Panc1 (cell line): Measurements from ENCODE around the gene ANAPC1. TPM values are rescaled to one million over a fixed set of nuclear protein-coding genes. Genes with fewer than 3 reads are reported as not detected.
A peak's percentile ranks its signal among the peaks of the same experiment; 100 is the strongest.

Experiments used
- ATAC-seq: fragments of 200-7000 bp; cut with Tn5 transposase; 2 replicates; pipeline ENCODE4 v1.9.1; 2020; ENCODE audit warnings: mild to moderate bottlenecking, moderate library complexity
- Bru-seq: library from RNA; stranded (reverse); fragments of 400-500 nt; gene quantifications from one replicate; lab custom pipeline; 2021; lab: Mats Ljungman, UMichigan
- BruChase-seq, 2 experiments: library from RNA; stranded (reverse); fragments of 400-500 nt; gene quantifications; one replicate each; lab custom pipeline; 2021; lab: Mats Ljungman, UMichigan
- BruUV-seq: library from RNA; stranded (reverse); fragments of 400-500 nt; replicated peaks from 2 replicates; lab custom pipeline; 2021; lab: Mats Ljungman, UMichigan
- CTCF ChIA-PET: fragments of 300-600 bp; sonication (Branson Sonifier 250); formaldehyde crosslinking; loops from one replicate; lab custom pipeline; 2022; ENCODE audit warnings: antibody characterized with exemption; lab: Charles Lee
- POLR2A ChIA-PET: fragments of 300-600 bp; sonication (Branson Sonifier 250); formaldehyde crosslinking; loops from one replicate; lab custom pipeline; 2022; ENCODE audit warnings: antibody characterized with exemption; lab: Charles Lee
- DNase-seq: peaks from one replicate; pipeline ENCODE4 v3.0.0-alpha.2; 2010; ENCODE audit warnings: low read depth, low spot score
- H3K27ac ChIP-seq: 2 replicates; pipeline ENCODE4 v1.5.1; 2011; ENCODE audit warnings: mild to moderate bottlenecking, low read length, inconsistent platforms
- H3K27me3 ChIP-seq: fragments of 200-500 bp; sonication (Bioruptor generic); 2 replicates; pipeline ENCODE4 v1.6.0; 2014; ENCODE audit warnings: low read length, inconsistent platforms; ENCODE audit not compliant: control insufficient read depth, insufficient read depth
- H3K36me3 ChIP-seq: fragments of 200-500 bp; sonication (Bioruptor generic); 2 replicates; pipeline ENCODE4 v1.5.1; 2014; ENCODE audit warnings: inconsistent platforms, mild to moderate bottlenecking, low read length, moderate library complexity; ENCODE audit not compliant: control insufficient read depth, insufficient read depth
- H3K4me1 ChIP-seq: 2 replicates; pipeline ENCODE4 v1.5.1; 2011; ENCODE audit warnings: inconsistent platforms, mild to moderate bottlenecking, low read length, moderate library complexity; ENCODE audit not compliant: control insufficient read depth, insufficient read depth
- H3K4me3 ChIP-seq, 2 experiments: 2 replicates each; pipeline ENCODE4 v1.5.1; 2011 to 2012; ENCODE audit warnings: low read depth in 2 of 2, low read length in 2 of 2, mild to moderate bottlenecking in 2 of 2, inconsistent platforms in 1 of 2, moderate library complexity in 1 of 2
- H3K9me3 ChIP-seq: fragments of 200-500 bp; sonication (Bioruptor generic); 2 replicates; pipeline ENCODE4 v1.5.1; 2014; ENCODE audit warnings: low read depth, mild to moderate bottlenecking, inconsistent platforms, low read length, moderate library complexity; ENCODE audit not compliant: control insufficient read depth, insufficient read depth
- POLR2AphosphoS5 ChIP-seq: IDR thresholded peaks from 2 replicates; pipeline ENCODE4 v1.6.1; 2012; ENCODE audit warnings: mild to moderate bottlenecking, low read depth, low read length, moderate library complexity
- SIN3A ChIP-seq: IDR thresholded peaks from 2 replicates; pipeline ENCODE4 v1.6.1; 2012; ENCODE audit warnings: low read depth, mild to moderate bottlenecking, low read length, moderate library complexity, borderline replicate concordance; ENCODE audit not compliant: insufficient read depth
- TCF7L2 ChIP-seq: IDR thresholded peaks from 2 replicates; pipeline ENCODE4 v1.6.1; 2011; ENCODE audit warnings: mild to moderate bottlenecking, low read depth, low read length, inconsistent platforms
- in situ Hi-C: cut with HindIII; loops from 2 replicates; pipeline ENCODE4 v1.10.0; 2016; ENCODE audit warnings: low sequenced_read_pairs, low pct_unique_long_range_greater_than_20kb
- intact Hi-C: fragments of 100-400 bp; cut with micrococcal nuclease; formaldehyde crosslinking; loops from one replicate; pipeline ENCODE4 v1.10.0; 2022; ENCODE audit not compliant: unreplicated experiment
- long read RNA-seq: library from polyadenylated mRNA; unstranded; transcript quantifications from one replicate; pipeline ENCODE4 v2.0.0, GENCODE V29; 2021; ENCODE audit not compliant: unreplicated experiment
- polyA plus RNA-seq: library from polyadenylated mRNA; unstranded; fragments of >200 nt; gene quantifications from one replicate; pipeline ENCODE4 v1.2.1, GENCODE V29; 2012; ENCODE audit warnings: missing spikeins; ENCODE audit not compliant: insufficient read length
- total RNA-seq: library from RNA; stranded (reverse); gene quantifications from one replicate; pipeline ENCODE4 v1.2.1, GENCODE V29; 2021; ENCODE audit not compliant: unreplicated experiment
- TF ChIP-seq, protein P1 (sequence below): fragments of 450-650 bp; IDR thresholded peaks from 2 replicates; pipeline ENCODE4 v1.5.1; 2017; ENCODE audit warnings: mild to moderate bottlenecking
- TF ChIP-seq, protein P2 (sequence below), 2 experiments: IDR thresholded peaks; 2 replicates each; pipeline ENCODE4 v1.6.1; 2011 to 2012; ENCODE audit warnings: low read depth in 2 of 2, control low read depth in 1 of 2, low read length in 1 of 2, mild to moderate bottlenecking in 1 of 2, moderate library complexity in 1 of 2; ENCODE audit not compliant: insufficient read depth in 1 of 2

Gene ANAPC1, protein sequence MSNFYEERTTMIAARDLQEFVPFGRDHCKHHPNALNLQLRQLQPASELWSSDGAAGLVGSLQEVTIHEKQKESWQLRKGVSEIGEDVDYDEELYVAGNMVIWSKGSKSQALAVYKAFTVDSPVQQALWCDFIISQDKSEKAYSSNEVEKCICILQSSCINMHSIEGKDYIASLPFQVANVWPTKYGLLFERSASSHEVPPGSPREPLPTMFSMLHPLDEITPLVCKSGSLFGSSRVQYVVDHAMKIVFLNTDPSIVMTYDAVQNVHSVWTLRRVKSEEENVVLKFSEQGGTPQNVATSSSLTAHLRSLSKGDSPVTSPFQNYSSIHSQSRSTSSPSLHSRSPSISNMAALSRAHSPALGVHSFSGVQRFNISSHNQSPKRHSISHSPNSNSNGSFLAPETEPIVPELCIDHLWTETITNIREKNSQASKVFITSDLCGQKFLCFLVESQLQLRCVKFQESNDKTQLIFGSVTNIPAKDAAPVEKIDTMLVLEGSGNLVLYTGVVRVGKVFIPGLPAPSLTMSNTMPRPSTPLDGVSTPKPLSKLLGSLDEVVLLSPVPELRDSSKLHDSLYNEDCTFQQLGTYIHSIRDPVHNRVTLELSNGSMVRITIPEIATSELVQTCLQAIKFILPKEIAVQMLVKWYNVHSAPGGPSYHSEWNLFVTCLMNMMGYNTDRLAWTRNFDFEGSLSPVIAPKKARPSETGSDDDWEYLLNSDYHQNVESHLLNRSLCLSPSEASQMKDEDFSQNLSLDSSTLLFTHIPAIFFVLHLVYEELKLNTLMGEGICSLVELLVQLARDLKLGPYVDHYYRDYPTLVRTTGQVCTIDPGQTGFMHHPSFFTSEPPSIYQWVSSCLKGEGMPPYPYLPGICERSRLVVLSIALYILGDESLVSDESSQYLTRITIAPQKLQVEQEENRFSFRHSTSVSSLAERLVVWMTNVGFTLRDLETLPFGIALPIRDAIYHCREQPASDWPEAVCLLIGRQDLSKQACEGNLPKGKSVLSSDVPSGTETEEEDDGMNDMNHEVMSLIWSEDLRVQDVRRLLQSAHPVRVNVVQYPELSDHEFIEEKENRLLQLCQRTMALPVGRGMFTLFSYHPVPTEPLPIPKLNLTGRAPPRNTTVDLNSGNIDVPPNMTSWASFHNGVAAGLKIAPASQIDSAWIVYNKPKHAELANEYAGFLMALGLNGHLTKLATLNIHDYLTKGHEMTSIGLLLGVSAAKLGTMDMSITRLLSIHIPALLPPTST (N-terminal part only)
- 75.1 TPM for total RNA-seq
- 31.7 TPM for polyA plus RNA-seq
- Bru-seq, nascent RNA, result percentile 87 among the genes with signal in this experiment
- BruChase-seq, experiment 1, labeled RNA remaining after a 2-hour chase, result percentile 84 among the genes with signal in this experiment
- BruChase-seq, experiment 2, labeled RNA remaining after a 6-hour chase, result percentile 85 among the genes with signal in this experiment
- long read RNA-seq, full-length matches to known transcripts, result 44 of 110 reads
- long read RNA-seq, partial matches to known transcripts, result 41 of 110 reads
- long read RNA-seq, other reads (novel, unspliced or antisense), result 25 of 110 reads

DNA sequence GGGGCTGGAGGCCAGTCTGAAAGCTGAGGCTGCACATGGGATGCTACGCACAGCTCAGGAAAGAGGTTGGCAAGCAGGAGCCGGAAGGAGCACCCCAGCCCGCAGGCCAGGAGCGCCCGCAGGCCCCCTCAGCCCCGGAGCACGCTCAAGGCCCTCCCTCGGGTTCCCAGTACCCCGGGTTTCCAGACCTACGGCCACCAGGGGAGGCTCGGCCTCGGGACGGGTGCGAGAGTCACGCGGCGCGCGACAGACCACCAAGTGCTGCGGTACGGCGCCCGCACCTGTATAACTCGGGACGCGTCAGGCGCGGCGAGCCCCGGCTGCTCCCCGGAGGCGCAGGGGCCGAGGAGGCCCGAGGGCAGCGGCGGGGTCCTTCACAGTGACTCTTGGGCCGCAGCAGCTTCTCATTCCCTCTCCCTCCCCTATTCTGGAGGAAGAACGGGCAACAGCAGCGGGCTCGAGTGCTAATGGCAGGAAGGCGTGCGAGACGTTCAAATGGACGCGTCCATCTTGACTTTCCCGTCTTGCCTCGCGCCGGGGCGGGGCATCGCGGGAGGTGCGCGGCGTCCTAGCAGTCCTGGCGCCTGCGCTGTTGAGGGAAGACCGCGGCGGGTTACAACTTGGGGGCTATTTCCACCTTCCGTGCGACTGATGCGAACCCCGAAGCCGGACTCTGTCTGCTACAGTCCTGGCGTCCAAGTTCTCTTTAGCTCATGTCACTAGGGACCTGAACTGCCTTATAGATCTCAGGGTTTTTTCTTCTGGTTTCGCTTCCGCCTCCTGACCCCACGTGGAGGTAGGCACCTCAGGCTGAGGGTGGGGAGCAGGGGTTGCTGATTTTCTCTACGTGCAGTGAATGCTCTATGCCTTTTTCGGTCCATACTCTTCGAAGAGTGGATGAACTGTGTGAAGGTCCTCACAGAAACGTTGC is at the start of gene ANAPC1:
ANAPC1 (minus strand) TSS at position 533 of the 931 bp plus-strand sequence. CDS start 3,368 bp downstream, outside the sequence.
- Histone ChIP-seq H3K9me3 (no peaks in the 10 kb centered on the region), H3K27me3 (no peaks in the 10 kb centered on the region), H3K27ac (peak within 1 kb of the TSS; percentile 95), H3K4me1 (peaks cover 4% of the 10 kb centered on the region), H3K36me3 (no peaks in the 10 kb centered on the region; the same call in 1 of the 2 replicates), H3K4me3 (peak within 1 kb of the TSS; percentile 97 to 98)
- POLR2A ChIA-PET, result no interaction called here
- CTCF ChIA-PET, result interaction anchor here (0.6 kb wide), 1 partner anchor 9 kb away, joined by 3 read pairs; no protein-coding TSS in a partner anchor
- DNase-seq (peak; percentile 68), ATAC-seq (peak; percentile 98)
- no TSS peak for BruUV-seq
- intact Hi-C loops, result no loop called here
- in situ Hi-C loops, result no loop called here
- TF ChIP-seq TCF7L2, result peak; percentile 27; the same call in 1 of the 2 replicates
- TF ChIP-seq, protein P1, sequence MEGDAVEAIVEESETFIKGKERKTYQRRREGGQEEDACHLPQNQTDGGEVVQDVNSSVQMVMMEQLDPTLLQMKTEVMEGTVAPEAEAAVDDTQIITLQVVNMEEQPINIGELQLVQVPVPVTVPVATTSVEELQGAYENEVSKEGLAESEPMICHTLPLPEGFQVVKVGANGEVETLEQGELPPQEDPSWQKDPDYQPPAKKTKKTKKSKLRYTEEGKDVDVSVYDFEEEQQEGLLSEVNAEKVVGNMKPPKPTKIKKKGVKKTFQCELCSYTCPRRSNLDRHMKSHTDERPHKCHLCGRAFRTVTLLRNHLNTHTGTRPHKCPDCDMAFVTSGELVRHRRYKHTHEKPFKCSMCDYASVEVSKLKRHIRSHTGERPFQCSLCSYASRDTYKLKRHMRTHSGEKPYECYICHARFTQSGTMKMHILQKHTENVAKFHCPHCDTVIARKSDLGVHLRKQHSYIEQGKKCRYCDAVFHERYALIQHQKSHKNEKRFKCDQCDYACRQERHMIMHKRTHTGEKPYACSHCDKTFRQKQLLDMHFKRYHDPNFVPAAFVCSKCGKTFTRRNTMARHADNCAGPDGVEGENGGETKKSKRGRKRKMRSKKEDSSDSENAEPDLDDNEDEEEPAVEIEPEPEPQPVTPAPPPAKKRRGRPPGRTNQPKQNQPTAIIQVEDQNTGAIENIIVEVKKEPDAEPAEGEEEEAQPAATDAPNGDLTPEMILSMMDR, result no peak
- peak; percentile 96 for TF ChIP-seq POLR2AphosphoS5
- TF ChIP-seq SIN3A, result peak; percentile 92; the same call in 1 of the 2 replicates
- TF ChIP-seq, protein P2, sequence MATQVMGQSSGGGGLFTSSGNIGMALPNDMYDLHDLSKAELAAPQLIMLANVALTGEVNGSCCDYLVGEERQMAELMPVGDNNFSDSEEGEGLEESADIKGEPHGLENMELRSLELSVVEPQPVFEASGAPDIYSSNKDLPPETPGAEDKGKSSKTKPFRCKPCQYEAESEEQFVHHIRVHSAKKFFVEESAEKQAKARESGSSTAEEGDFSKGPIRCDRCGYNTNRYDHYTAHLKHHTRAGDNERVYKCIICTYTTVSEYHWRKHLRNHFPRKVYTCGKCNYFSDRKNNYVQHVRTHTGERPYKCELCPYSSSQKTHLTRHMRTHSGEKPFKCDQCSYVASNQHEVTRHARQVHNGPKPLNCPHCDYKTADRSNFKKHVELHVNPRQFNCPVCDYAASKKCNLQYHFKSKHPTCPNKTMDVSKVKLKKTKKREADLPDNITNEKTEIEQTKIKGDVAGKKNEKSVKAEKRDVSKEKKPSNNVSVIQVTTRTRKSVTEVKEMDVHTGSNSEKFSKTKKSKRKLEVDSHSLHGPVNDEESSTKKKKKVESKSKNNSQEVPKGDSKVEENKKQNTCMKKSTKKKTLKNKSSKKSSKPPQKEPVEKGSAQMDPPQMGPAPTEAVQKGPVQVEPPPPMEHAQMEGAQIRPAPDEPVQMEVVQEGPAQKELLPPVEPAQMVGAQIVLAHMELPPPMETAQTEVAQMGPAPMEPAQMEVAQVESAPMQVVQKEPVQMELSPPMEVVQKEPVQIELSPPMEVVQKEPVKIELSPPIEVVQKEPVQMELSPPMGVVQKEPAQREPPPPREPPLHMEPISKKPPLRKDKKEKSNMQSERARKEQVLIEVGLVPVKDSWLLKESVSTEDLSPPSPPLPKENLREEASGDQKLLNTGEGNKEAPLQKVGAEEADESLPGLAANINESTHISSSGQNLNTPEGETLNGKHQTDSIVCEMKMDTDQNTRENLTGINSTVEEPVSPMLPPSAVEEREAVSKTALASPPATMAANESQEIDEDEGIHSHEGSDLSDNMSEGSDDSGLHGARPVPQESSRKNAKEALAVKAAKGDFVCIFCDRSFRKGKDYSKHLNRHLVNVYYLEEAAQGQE (IDR thresholded peaks at IDR 0.05; ENCODE audit: insufficient read depth in 1 of 2, low read depth in 2 of 2, low read length in 1 of 2), result 0 out of 4 replicates have a peak, but pooled peaks of 1 of the 2 experiments have one; percentile 14
